HG02623 (cell line): ENCODE results near the gene BPIFA3.
"Not testable (repeated sequence)": the region's sequence is repeated elsewhere in the genome, so short reads cannot be mapped to it uniquely, and the experiment has no call there.

Experiments
- ATAC-seq: cut with Tn5 transposase; IDR thresholded peaks from one replicate; pipeline ENCODE4 v1.9.1; 2021; ENCODE audit warnings: moderate library complexity; ENCODE audit not compliant: unreplicated experiment

BPIFA3 gene

GRCh38 chr20:33217052-33217451, at the start of gene BPIFA3:
TSS of gene BPIFA3 (plus strand) at chr20:33217352. CDS start at chr20:33217537, 185 bp downstream.
- no peak for ATAC-seq

GRCh38 chr20:33167859-33168258, 49.3 kb upstream of the BPIFA3 start, which contains the start of gene BPIFA2:
TSS of gene BPIFA2 (plus strand) at chr20:33168159. CDS start at chr20:33169146, 987 bp downstream.
- ATAC-seq = no peak

GRCh38 chr20:33169176-33169794, 47.9 kb upstream of the BPIFA3 start:
- ATAC-seq = no peak

GRCh38 chr20:33172781-33173180, 44.4 kb upstream of the BPIFA3 start:
- ATAC-seq = no peak

- ATAC-seq = no peak
Measured at GRCh38 chr20:33175123-33175522, 42.0 kb upstream of the BPIFA3 start.

- ATAC-seq = no peak
Measured at GRCh38 chr20:33176101-33176500, 41.1 kb upstream of the BPIFA3 start.

GRCh38 chr20:33177866-33178265, 39.3 kb upstream of the BPIFA3 start:
- no peak for ATAC-seq

- no peak for ATAC-seq
Measured at GRCh38 chr20:33178726-33179125, 38.4 kb upstream of the BPIFA3 start.

- no peak for ATAC-seq
Measured at GRCh38 chr20:33180169-33180568, 37.0 kb upstream of the BPIFA3 start.

GRCh38 chr20:33181482-33182093, 35.6 kb upstream of the BPIFA3 start:
- no peak for ATAC-seq

GRCh38 chr20:33183312-33183711, 33.8 kb upstream of the BPIFA3 start:
- no peak for ATAC-seq

GRCh38 chr20:33185031-33185590, 32.0 kb upstream of the BPIFA3 start:
- ATAC-seq = not testable (repeated sequence)

- ATAC-seq = no peak
Measured at GRCh38 chr20:33187491-33187890, 29.7 kb upstream of the BPIFA3 start.

GRCh38 chr20:33188421-33188820, 28.7 kb upstream of the BPIFA3 start:
- ATAC-seq = no peak

GRCh38 chr20:33191484-33191883, 25.7 kb upstream of the BPIFA3 start:
- ATAC-seq = no peak

- ATAC-seq = no peak
Measured at GRCh38 chr20:33191955-33192354, 25.2 kb upstream of the BPIFA3 start.

GRCh38 chr20:33192912-33193501, 24.1 kb upstream of the BPIFA3 start:
- no peak for ATAC-seq

GRCh38 chr20:33199026-33199425, 18.1 kb upstream of the BPIFA3 start:
- ATAC-seq = no peak

- ATAC-seq = no peak
Measured at GRCh38 chr20:33202451-33202850, 14.7 kb upstream of the BPIFA3 start.

GRCh38 chr20:33203444-33203843, 13.7 kb upstream of the BPIFA3 start:
- ATAC-seq = no peak

GRCh38 chr20:33209789-33210188, 7.4 kb upstream of the BPIFA3 start:
- no peak for ATAC-seq

- no peak for ATAC-seq
Measured at GRCh38 chr20:33210371-33210770, 6.8 kb upstream of the BPIFA3 start.
